Panc1 (cell line): ENCODE data around the gene PAQR4. TPM values are rescaled to one million over a fixed set of nuclear protein-coding genes. Genes with fewer than 3 reads are reported as not detected.

Experiments
- ATAC-seq: fragments of 200-7000 bp; cut with Tn5 transposase; 2 replicates; pipeline ENCODE4 v1.9.1; 2020; ENCODE audit warnings: mild to moderate bottlenecking, moderate library complexity
- BruUV-seq: library from RNA; stranded (reverse); fragments of 400-500 nt; replicated peaks from 2 replicates; lab custom pipeline; 2021; lab: Mats Ljungman, UMichigan
- CTCF ChIA-PET: fragments of 300-600 bp; sonication (Branson Sonifier 250); formaldehyde crosslinking; loops from one replicate; lab custom pipeline; 2022; ENCODE audit warnings: antibody characterized with exemption; lab: Charles Lee
- POLR2A ChIA-PET: fragments of 300-600 bp; sonication (Branson Sonifier 250); formaldehyde crosslinking; loops from one replicate; lab custom pipeline; 2022; ENCODE audit warnings: antibody characterized with exemption; lab: Charles Lee
- DNase-seq: peaks from one replicate; pipeline ENCODE4 v3.0.0-alpha.2; 2010; ENCODE audit warnings: low read depth, low spot score
- H3K27ac ChIP-seq: 2 replicates; pipeline ENCODE4 v1.5.1; 2011; ENCODE audit warnings: mild to moderate bottlenecking, low read length, inconsistent platforms
- H3K27me3 ChIP-seq: fragments of 200-500 bp; sonication (Bioruptor generic); 2 replicates; pipeline ENCODE4 v1.6.0; 2014; ENCODE audit warnings: low read length, inconsistent platforms; ENCODE audit not compliant: control insufficient read depth, insufficient read depth
- H3K36me3 ChIP-seq: fragments of 200-500 bp; sonication (Bioruptor generic); 2 replicates; pipeline ENCODE4 v1.5.1; 2014; ENCODE audit warnings: inconsistent platforms, mild to moderate bottlenecking, low read length, moderate library complexity; ENCODE audit not compliant: control insufficient read depth, insufficient read depth
- H3K4me1 ChIP-seq: 2 replicates; pipeline ENCODE4 v1.5.1; 2011; ENCODE audit warnings: inconsistent platforms, mild to moderate bottlenecking, low read length, moderate library complexity; ENCODE audit not compliant: control insufficient read depth, insufficient read depth
- H3K4me3 ChIP-seq, 2 experiments: 2 replicates each; pipeline ENCODE4 v1.5.1; 2011 to 2012; ENCODE audit warnings: low read depth in 2 of 2, low read length in 2 of 2, mild to moderate bottlenecking in 2 of 2, inconsistent platforms in 1 of 2, moderate library complexity in 1 of 2
- H3K9me3 ChIP-seq: fragments of 200-500 bp; sonication (Bioruptor generic); 2 replicates; pipeline ENCODE4 v1.5.1; 2014; ENCODE audit warnings: low read depth, mild to moderate bottlenecking, inconsistent platforms, low read length, moderate library complexity; ENCODE audit not compliant: control insufficient read depth, insufficient read depth
- POLR2AphosphoS5 ChIP-seq: IDR thresholded peaks from 2 replicates; pipeline ENCODE4 v1.6.1; 2012; ENCODE audit warnings: mild to moderate bottlenecking, low read depth, low read length, moderate library complexity
- SIN3A ChIP-seq: IDR thresholded peaks from 2 replicates; pipeline ENCODE4 v1.6.1; 2012; ENCODE audit warnings: low read depth, mild to moderate bottlenecking, low read length, moderate library complexity, borderline replicate concordance; ENCODE audit not compliant: insufficient read depth
- TCF7L2 ChIP-seq: IDR thresholded peaks from 2 replicates; pipeline ENCODE4 v1.6.1; 2011; ENCODE audit warnings: mild to moderate bottlenecking, low read depth, low read length, inconsistent platforms
- in situ Hi-C: cut with HindIII; loops from 2 replicates; pipeline ENCODE4 v1.10.0; 2016; ENCODE audit warnings: low sequenced_read_pairs, low pct_unique_long_range_greater_than_20kb
- intact Hi-C: fragments of 100-400 bp; cut with micrococcal nuclease; formaldehyde crosslinking; loops from one replicate; pipeline ENCODE4 v1.10.0; 2022; ENCODE audit not compliant: unreplicated experiment
- total RNA-seq: library from RNA; stranded (reverse); gene quantifications from one replicate; pipeline ENCODE4 v1.2.1, GENCODE V29; 2021; ENCODE audit not compliant: unreplicated experiment
- TF ChIP-seq, protein P1 (sequence below): fragments of 450-650 bp; IDR thresholded peaks from 2 replicates; pipeline ENCODE4 v1.5.1; 2017; ENCODE audit warnings: mild to moderate bottlenecking
- TF ChIP-seq, protein P2 (sequence below), 2 experiments: IDR thresholded peaks; 2 replicates each; pipeline ENCODE4 v1.6.1; 2011 to 2012; ENCODE audit warnings: low read depth in 2 of 2, control low read depth in 1 of 2, low read length in 1 of 2, mild to moderate bottlenecking in 1 of 2, moderate library complexity in 1 of 2; ENCODE audit not compliant: insufficient read depth in 1 of 2

The PAQR4 gene
- total RNA-seq, 1 experiment from 2014 or later, result 51.8 TPM

DNA sequence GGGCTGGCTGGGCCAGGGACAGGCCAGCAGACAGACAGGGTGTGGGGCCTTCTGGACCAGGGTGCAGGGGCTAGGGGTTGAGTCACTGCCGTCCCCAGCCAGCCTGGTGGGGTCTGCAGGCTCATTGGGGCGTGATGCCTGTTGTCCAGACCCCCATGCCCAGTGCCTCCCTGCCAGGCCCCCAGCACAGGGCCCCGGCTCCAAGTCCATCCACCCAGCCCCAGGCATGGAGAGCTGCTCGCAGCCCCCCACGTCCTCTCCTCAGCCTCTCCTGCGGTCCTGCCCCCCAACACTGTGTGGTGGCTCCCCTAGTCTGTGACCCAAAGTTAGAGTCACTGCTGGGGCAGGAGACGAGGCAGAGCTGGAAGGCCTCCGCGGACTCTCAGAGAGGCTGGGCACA, 18.1 kb downstream of the PAQR4 start:
- in situ Hi-C loops (no loop called here), intact Hi-C loops (no loop called here)
- no peaks in the 10 kb centered on the region for H3K36me3 ChIP-seq
- no peak overlapping the region for H3K4me3 ChIP-seq
- DNase-seq (no peak), ATAC-seq (no peak)
- no peak overlapping the region for H3K27ac ChIP-seq
- H3K4me1 ChIP-seq, result peaks cover 3% of the 10 kb centered on the region
- H3K27me3 ChIP-seq, result no peaks in the 10 kb centered on the region
- TF ChIP-seq, protein P1, sequence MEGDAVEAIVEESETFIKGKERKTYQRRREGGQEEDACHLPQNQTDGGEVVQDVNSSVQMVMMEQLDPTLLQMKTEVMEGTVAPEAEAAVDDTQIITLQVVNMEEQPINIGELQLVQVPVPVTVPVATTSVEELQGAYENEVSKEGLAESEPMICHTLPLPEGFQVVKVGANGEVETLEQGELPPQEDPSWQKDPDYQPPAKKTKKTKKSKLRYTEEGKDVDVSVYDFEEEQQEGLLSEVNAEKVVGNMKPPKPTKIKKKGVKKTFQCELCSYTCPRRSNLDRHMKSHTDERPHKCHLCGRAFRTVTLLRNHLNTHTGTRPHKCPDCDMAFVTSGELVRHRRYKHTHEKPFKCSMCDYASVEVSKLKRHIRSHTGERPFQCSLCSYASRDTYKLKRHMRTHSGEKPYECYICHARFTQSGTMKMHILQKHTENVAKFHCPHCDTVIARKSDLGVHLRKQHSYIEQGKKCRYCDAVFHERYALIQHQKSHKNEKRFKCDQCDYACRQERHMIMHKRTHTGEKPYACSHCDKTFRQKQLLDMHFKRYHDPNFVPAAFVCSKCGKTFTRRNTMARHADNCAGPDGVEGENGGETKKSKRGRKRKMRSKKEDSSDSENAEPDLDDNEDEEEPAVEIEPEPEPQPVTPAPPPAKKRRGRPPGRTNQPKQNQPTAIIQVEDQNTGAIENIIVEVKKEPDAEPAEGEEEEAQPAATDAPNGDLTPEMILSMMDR, result no peak
- TF ChIP-seq POLR2AphosphoS5 (no peak), SIN3A (no peak), TCF7L2 (no peak)
- TF ChIP-seq, protein P2, sequence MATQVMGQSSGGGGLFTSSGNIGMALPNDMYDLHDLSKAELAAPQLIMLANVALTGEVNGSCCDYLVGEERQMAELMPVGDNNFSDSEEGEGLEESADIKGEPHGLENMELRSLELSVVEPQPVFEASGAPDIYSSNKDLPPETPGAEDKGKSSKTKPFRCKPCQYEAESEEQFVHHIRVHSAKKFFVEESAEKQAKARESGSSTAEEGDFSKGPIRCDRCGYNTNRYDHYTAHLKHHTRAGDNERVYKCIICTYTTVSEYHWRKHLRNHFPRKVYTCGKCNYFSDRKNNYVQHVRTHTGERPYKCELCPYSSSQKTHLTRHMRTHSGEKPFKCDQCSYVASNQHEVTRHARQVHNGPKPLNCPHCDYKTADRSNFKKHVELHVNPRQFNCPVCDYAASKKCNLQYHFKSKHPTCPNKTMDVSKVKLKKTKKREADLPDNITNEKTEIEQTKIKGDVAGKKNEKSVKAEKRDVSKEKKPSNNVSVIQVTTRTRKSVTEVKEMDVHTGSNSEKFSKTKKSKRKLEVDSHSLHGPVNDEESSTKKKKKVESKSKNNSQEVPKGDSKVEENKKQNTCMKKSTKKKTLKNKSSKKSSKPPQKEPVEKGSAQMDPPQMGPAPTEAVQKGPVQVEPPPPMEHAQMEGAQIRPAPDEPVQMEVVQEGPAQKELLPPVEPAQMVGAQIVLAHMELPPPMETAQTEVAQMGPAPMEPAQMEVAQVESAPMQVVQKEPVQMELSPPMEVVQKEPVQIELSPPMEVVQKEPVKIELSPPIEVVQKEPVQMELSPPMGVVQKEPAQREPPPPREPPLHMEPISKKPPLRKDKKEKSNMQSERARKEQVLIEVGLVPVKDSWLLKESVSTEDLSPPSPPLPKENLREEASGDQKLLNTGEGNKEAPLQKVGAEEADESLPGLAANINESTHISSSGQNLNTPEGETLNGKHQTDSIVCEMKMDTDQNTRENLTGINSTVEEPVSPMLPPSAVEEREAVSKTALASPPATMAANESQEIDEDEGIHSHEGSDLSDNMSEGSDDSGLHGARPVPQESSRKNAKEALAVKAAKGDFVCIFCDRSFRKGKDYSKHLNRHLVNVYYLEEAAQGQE (IDR thresholded peaks at IDR 0.05; ENCODE audit: insufficient read depth in 1 of 2, low read depth in 2 of 2, low read length in 1 of 2), result no peak
- no TSS peak for BruUV-seq
- H3K9me3 ChIP-seq, result no peaks in the 10 kb centered on the region
- ChIA-PET POLR2A (no interaction called here), CTCF (no interaction called here)

DNA sequence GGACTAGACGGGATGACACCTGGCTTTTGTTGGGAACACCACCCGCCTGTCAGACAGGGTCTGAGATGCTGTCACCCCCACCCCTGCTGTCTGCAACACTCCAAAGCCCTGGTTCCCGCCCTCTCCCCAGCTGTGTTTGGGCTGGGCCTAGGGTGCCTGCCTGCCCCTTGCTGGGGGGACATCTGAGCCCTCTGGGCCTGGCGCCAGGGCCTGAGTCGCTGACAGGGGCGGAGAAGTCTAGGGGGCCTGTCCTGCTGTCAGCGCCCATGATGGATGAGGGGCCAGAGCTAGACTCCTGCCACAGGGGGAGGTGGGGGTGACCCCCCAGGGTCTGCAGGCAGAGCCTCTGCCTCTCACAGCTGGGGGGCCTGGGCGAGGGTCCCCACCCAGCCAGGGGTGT, 18.7 kb downstream of the PAQR4 start:
- no peak for DNase-seq
- no peak for ATAC-seq
- Histone ChIP-seq H3K4me3 (no peak overlapping the region), H3K4me1 (peaks cover 3% of the 10 kb centered on the region), H3K27ac (no peak overlapping the region), H3K36me3 (no peaks in the 10 kb centered on the region), H3K9me3 (no peaks in the 10 kb centered on the region), H3K27me3 (no peaks in the 10 kb centered on the region)
- CTCF ChIA-PET, result interaction anchor here (0.6 kb wide), 1 partner anchor 71 kb away, joined by 3 read pairs; no protein-coding TSS in a partner anchor
- intact Hi-C loops, result no loop called here
- no peak for TF ChIP-seq POLR2AphosphoS5
- TF ChIP-seq SIN3A, result no peak
- no peak for TF ChIP-seq TCF7L2
- TF ChIP-seq, protein P1, result no peak
- TF ChIP-seq, protein P2 (IDR thresholded peaks at IDR 0.05; ENCODE audit: insufficient read depth in 1 of 2, low read depth in 2 of 2, low read length in 1 of 2), result no peak
- POLR2A ChIA-PET, result no interaction called here
- in situ Hi-C loops, result no loop called here
- BruUV-seq, result no TSS peak
